ENCODE data around the gene PPP2R3A.
"Not testable (repeated sequence)": the region's sequence is repeated elsewhere in the genome, so short reads cannot be mapped to it uniquely, and the experiment has no call there.

Gene PPP2R3A

GRCh38 chr3:136146981-136147729 is 181.6 kb downstream of the PPP2R3A start:
- no peak for DNase-seq (ENCODE audit: low read depth in 2 of 2, low spot score in 1 of 2)

DNA sequence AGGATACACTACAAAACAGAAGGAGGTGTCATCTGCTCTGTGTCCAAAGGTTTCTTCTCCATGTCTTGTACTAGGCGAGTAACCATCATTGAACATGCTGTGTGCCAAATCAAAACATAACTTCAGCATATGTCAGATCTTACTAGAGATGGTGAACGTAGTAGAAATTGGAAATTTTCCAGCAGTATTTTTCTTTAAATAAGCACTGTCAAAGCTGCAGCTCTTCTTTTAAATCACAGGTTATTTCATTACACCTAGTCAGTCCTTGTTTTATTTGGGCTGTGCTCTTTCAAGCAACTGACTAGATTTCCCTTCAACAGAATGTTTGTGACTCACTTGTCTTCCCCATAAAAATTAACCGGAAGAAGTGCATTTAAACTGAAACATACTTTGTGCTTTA is 184.1 kb downstream of the PPP2R3A start:
- no peak for DNase-seq (ENCODE audit: low read depth in 2 of 2, low spot score in 1 of 2)

GRCh38 chr3:136151219-136151618 is 185.7 kb downstream of the PPP2R3A start:
- no peak for DNase-seq (ENCODE audit: low read depth in 2 of 2, low spot score in 1 of 2)

DNA sequence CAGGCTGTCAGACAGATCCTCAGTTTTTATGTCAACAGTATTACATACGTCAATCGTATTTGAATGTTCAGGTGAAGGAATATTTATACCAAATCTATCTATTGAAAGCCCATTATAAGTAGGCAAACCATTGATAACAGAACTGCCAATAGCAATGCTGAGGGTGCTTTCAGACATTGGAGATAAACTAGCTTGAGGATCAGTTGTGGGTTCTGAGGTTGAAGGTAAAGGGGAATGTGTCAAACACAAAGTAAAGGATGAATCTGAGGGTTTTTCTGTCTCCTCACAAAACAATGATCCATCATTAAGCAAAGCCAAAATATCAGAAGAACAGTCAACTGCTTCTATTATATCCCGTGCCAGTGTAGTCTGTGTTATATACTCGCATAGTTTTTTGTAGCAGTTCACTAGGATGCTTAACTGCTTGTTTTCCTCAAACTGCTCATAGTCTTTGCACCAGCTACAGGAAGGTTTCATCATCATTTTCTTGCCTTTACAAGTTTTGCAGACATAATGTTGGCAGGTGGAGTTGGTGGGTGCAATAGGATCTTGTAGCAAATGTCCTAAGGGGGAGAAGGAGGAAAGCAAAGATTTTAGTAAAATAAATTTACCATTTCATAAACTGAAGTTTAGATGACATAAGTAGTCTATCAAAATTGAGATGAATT is 186.8 kb downstream of the PPP2R3A start:
- DNase-seq (ENCODE audit: low read depth in 2 of 2, low spot score in 1 of 2), result no peak

DNA sequence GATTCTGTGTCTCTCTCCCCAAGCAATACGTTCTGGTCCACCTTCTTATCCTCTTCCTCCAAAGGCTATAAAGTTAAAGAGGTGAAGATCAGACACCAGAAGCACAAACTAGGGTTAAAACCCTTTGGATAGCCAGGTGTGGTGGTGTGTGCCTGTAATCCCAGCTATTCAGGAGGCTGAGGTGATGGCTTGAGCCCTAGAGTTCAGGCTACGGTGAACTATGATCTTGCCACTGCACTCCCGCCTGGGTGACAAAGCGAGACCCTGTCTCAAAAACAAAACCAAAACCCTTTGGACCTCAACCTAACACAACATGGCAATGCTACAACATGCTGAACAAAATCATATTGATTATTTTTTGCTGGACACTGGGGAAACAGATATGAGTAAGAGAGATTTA is 187.4 kb downstream of the PPP2R3A start:
- DNase-seq (ENCODE audit: low read depth in 2 of 2, low spot score in 1 of 2), result no peak

GRCh38 chr3:136161516-136161915 is 196.0 kb downstream of the PPP2R3A start:
- DNase-seq (ENCODE audit: low read depth in 2 of 2, low spot score in 1 of 2), result no peak

DNA sequence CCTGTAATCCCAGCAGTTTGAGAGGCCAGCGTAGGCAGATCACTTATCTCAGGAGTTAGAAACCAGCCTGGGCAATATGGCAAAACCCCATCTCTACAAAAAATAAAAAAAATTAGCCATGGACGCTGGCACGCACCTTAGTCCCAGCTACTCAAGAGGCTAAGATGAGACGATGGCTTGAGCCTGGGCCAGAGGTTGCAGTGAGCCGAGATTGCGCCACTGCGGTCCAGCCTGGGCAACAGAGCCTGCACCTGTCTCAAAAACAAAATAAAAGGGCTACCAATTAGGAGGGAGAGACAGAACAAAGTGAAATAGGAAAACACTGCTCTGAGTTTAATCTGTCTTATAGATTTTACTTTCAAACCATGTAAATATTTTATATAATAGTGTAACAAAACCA is 196.8 kb downstream of the PPP2R3A start:
- DNase-seq (ENCODE audit: low read depth in 2 of 2, low spot score in 1 of 2), result no peak

DNA sequence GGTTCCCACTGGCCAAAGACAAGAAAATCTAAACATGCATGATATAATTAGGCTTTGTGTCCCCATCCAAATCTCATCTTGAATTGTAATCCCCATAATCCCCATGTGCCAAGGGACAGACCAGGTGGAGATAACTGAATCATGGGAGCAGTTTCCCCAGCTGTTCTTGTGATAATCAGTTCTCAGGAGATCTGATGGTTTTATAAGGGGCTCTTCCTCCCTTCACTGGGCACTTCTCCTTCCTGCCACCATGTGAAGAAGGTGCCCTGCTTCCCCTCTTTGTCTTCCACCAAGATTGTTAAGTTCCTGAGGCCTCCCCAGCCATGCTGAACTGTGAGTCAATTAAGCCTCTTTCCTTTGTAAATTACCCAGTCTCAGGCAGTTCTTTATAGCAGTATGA is 198.1 kb downstream of the PPP2R3A start:
- not testable (repeated sequence) for DNase-seq (ENCODE audit: low read depth in 2 of 2, low spot score in 1 of 2)

DNA sequence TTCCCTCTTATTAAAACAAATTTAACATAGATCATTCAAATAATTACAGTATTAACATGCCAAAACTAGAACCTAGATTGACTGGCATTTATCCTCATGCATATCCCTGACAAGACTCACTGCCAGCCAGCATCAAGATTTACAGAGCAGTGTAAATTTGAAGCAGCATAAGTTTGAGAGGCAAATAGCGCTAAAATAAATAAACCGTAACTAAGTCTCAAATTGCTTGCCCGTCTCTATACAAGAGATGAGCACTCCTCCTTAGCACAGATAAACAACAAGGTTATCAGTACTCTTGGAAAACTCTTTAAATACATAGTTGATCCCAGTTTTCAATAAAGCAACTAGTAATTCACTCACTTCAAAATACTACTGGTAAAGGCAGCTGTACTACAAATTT is 201.0 kb downstream of the PPP2R3A start:
- no peak for DNase-seq (ENCODE audit: low read depth in 2 of 2, low spot score in 1 of 2)

DNA sequence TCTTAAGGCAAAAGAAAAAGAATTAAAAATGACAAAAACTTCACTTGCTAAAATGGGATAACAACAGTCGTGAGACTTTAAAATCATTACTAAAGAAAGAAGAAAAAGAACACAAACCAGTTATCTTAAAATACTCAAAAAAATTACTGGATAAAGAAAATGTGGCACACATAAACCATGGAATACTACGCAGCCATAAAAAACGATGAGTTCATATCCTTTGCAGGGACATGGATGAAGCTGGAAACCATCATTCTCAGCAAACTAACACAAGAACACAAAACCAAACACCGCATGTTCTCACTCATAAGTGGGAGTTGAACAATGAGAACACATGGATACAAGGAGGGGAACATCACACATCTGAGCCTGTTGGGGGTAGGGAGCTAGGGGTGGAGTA is 202.7 kb downstream of the PPP2R3A start:
- DNase-seq (ENCODE audit: low read depth in 2 of 2, low spot score in 1 of 2), result not testable (repeated sequence)

- no peak for DNase-seq (ENCODE audit: low read depth in 2 of 2, low spot score in 1 of 2)
These were observed 205.6 kb downstream of the PPP2R3A start for GRCh38 chr3:136171097-136171542.

GRCh38 chr3:136173939-136174490 is 208.5 kb downstream of the PPP2R3A start:
- DNase-seq (ENCODE audit: low read depth in 2 of 2, low spot score in 1 of 2), result no peak

GRCh38 chr3:136177876-136178275 is 212.3 kb downstream of the PPP2R3A start:
- no peak for DNase-seq (ENCODE audit: low read depth in 2 of 2, low spot score in 1 of 2)

DNA sequence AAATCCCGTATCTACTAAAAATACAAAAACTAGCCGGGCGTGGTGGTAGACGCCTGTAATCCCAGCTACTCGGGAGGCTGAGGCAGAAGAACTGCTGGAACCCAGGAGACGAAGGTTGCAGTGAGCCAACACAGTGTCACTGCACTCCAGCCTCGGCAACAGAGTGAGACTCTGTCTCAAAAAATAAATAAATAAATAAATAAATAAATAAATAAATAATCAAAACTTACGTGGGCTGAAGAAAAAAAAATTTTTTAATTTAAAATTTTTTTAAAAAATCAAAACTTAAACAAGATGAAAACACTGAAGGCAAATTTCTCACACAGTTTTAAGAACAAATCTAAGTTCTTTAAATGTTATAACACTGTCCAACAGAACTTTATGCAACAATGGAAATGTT is 216.2 kb downstream of the PPP2R3A start:
- no peak for DNase-seq (ENCODE audit: low read depth in 2 of 2, low spot score in 1 of 2)

DNA sequence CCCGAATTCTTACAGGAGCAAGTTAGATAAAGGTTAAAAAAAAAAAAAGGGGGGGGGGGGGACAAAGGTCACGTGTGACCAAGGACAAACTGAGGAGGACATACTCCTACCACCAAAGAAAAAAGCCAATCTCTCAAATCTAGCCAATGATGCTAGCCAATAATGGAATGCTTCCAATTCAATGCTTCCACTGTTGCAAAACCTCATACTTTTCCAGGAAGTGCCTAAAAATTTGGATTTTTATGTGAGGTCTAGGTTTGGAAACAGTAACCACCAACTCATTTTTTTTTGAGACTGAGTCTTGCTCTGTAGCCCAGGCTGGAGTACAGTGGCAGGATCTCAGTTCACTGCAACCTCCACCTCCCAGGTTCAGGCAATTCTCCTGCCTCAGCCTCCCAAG is 219.2 kb downstream of the PPP2R3A start:
- no peak for DNase-seq (ENCODE audit: low read depth in 2 of 2, low spot score in 1 of 2)

DNA sequence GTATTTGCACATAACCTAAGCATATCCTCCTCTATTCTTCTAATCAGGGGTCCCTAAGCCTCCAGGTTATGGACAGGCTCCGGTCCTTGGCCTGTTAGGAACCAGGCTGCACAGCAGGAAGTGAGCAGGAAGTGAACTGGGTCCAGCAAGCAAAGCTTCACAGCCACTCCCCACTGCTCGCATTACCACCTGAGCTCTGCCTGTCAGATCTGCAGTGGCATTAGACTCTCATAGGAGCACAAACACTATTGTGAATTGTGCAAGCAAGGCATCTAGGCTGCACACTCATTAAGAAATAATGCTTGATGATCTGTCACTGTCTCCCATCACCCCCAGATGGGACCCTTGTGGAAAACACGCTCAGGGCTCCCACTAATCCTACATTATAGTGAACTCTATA is 220.8 kb downstream of the PPP2R3A start:
- DNase-seq (ENCODE audit: low read depth in 2 of 2, low spot score in 1 of 2), result no peak

DNA sequence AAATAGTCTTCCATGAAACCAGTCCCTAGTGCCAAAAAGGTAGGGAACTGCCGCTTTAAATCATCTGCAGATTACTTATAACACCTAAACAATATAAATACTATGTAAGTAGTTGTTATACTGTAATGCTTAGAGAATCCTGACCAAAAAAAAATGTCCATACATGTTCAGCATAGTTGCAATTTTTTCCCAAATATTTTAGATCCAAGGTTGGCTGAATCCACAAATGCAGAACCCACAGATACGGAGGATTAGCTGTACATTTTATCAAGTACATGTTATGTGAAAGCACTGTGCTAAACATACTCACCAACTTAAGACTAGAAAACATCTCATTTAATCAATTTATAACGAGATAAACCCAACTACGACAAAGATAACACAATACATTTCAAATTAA is 221.3 kb downstream of the PPP2R3A start:
- DNase-seq (ENCODE audit: low read depth in 2 of 2, low spot score in 1 of 2), result no peak

DNA sequence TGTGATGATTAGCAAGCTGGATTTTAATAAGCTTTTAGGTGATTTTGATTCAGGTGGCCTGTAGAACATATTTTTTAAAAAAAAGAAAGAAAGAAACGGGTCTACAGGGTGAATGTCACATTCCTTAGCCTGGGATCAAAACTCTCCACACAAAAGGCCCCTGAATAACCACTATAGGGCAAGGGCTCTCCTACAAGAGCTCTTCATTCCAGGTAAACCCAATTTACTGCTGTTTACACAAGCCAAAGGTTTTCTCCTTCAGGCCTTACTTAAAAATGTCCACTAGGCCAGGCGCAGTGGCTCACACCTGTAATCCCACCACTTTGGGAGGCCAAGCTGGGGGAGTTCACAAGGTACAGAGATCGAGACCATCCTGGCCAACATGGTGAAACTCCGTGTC is 222.3 kb downstream of the PPP2R3A start:
- no peak for DNase-seq (ENCODE audit: low read depth in 2 of 2, low spot score in 1 of 2)

DNA sequence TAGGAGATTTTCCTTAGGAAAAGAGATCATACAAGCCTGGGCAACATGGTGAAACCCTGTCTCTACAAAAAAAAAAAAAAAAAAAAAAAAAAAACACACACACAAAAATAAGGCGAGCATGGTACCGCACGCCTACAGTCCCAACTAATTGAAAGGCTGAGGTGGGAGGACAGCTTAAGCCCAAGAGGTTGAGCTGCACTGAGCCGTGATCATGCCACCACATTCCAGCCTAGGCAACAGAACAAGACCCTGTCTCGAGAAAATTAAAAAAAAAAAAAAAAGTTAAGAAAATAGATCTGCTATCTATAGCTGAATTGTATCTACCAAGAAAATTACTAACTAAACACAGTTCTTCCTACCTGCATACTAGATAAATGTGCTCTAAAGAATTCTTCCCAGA is 223.5 kb downstream of the PPP2R3A start:
- no peak for DNase-seq (ENCODE audit: low read depth in 2 of 2, low spot score in 1 of 2)

DNA sequence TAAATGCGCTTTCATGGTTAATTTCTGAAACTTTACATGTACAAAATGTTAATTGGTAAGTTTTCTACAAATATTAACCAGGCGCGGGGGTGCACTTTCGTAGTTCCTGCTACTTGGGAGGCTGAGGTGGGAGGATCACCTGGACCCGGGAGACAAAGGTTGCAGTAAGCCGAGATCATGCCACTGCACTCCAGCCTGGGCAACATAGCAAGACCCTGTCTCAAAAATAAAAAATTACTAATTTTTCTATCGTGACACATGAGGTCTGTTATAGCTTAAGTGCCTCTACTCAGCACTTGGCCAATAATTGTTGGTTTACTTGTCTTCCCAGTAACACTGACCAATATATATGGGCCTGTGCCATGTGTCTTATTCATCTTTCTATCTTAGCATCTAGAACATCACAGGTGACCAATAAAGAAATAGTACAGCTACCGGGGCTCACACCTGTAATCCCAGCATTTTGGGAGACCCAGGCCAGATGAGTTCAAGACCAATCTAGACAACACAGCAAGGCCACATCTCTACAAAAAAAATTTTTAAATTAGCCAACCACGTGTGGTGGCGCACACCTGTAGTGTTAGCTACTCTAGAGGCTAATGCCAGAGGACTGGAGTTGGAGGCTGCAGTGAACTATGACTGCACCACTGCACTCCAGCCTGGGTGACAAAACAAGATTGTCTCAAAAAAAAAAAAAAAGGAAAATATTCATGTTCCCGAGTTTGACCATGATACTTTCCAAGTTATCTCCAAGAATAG is 224.5 kb downstream of the PPP2R3A start:
- no peak for DNase-seq (ENCODE audit: low read depth in 2 of 2, low spot score in 1 of 2)

DNA sequence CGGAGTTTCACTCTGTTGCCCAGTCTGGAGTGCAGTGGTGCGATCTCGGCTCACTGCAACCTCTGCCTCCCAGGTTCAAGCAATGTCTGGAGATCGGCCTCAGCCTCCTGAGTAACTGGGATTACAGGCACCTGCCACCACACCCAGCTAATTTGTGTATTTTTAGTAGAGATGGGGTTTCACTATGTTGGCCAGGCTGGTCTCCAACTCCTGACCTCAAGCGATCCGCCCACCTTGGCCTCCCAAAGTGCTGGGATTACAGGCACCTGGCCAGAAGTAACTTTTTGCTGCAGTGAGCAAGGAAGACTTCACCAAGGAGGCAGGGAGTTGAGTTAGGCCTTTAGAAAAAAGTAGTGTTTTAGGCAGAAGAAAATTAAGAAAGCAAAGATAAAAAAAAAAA is 226.7 kb downstream of the PPP2R3A start:
- DNase-seq (ENCODE audit: low read depth in 2 of 2, low spot score in 1 of 2), result not testable (repeated sequence)

DNA sequence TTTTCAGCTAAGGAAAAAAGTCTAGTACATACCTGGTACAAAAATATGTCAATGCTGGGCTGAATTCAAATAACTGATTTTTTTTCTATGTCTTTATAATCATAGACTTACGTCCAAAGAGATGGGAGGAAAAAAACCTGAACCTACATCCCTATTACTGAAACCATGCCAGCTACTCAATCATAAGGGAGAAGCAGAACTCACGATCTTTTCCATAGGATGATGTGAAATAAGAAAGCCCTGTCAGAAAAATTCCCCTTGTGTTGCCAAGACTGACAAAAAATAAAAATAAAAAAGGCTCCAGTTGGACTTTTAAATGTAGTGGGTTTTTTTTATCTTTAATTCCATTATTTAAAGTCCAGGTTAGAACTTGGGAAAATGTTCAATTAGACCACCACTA is 227.3 kb downstream of the PPP2R3A start:
- DNase-seq (ENCODE audit: low read depth in 2 of 2, low spot score in 1 of 2), result no peak

Data from stimulated activated CD8-positive, alpha-beta memory T cell treated with anti-CD3 and anti-CD28 coated beads, Interleukin-4, amount 100 ng/mL, for 1 hour (primary cell).